Mammary epithelial cell (primary cell): ENCODE data around the gene ENTPD2.

Experiments
- CTCF ChIP-seq, 2 donors: IDR thresholded peaks in 1 of 2; conservative IDR thresholded peaks in 1 of 2; 2 replicates each; pipeline ENCODE4 v1.5.1; 2011 to 2012; ENCODE audit warnings: inconsistent platforms in 2 of 2, low read length in 2 of 2, mild to moderate bottlenecking in 2 of 2, control low read depth in 1 of 2, low read depth in 1 of 2; ENCODE audit not compliant: insufficient read depth in 1 of 2; ENCODE audit errors: extremely low read depth in 1 of 2
- EZH2 ChIP-seq: IDR thresholded peaks from 2 replicates; pipeline ENCODE4 v1.6.1; 2012; ENCODE audit warnings: low read length, inconsistent platforms, borderline replicate concordance

- TF ChIP-seq CTCF (conservative IDR thresholded peaks at IDR 0.05 in 1 of 2, IDR thresholded peaks at IDR 0.05 in 1 of 2; ENCODE audit: extremely low read depth in 1 of 2, insufficient read depth in 1 of 2, low read depth in 1 of 2, low read length in 2 of 2) (no peak), EZH2 (no peak)
Measured at GRCh38 chr9:137044502-137045177, 9.2 kb downstream of the ENTPD2 start.
